SHP77 (cell line): ENCODE data around the gene TSNAXIP1.

Source experiments
- DNase-seq, 2 experiments: peaks; one replicate each; lab custom pipeline; 2025; lab: John Stamatoyannopoulos, UW

TSNAXIP1 gene

DNA sequence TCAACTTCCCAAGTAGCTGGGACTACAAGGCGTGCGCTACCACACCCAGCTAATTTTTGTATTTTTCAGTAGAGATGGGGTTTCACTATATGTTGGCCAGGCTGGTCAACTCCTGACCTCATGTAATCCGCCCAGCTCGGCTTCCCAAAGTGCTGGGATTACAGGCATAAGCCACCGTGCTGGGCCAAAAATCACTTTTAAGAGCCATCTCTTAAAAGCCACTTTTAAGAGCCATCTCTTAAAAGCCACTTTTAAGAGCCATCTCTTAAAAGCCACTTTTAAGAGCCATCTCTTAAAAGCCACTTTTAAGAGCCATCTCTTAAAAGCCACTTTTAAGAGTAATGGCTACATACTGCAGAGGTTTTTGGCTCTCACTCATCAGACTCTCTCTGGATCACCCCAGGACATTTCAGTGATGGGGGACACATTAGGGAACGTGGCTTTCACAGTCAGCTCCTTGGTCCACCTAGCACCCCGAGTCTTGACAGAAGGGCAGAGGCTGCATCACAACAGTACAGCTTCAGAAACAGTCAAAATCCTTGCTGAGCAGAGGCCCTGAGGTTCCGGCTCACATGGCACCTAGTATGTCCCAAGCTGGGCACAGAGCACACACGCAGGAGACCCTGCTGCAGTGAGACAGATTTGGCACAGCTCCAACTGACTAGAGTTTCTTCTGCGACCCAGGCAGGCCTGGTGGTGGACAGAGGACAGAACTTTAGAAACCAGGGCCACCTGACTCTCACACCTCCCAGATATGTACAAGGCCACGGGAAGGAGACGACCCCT, 23.9 kb upstream of the TSNAXIP1 start:
- DNase-seq = no peak

- no peak for DNase-seq
These were observed 23.4 kb upstream of the TSNAXIP1 start for GRCh38 chr16:67783353-67783725.

- no peak for DNase-seq
These were observed 20.2 kb upstream of the TSNAXIP1 start for GRCh38 chr16:67786491-67786890.

DNA sequence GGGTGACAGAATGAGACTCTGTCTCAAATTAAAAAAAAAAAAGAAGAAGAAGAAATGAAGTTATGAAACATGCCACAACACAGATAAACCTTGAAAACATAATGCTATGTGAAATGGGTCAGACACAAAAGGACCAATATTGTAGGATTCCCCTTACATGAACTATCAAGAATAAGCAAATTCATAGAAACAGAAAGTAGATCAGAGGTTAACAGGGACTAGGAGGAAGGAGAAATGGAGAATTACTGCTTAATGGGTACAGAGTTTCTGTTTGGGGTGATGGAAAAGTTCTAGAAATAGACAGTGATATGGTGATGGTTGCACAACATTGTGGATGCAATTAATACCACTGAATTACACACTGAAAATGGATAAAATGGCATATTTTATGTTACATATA, 16.6 kb upstream of the TSNAXIP1 start:
- DNase-seq = no peak

DNA sequence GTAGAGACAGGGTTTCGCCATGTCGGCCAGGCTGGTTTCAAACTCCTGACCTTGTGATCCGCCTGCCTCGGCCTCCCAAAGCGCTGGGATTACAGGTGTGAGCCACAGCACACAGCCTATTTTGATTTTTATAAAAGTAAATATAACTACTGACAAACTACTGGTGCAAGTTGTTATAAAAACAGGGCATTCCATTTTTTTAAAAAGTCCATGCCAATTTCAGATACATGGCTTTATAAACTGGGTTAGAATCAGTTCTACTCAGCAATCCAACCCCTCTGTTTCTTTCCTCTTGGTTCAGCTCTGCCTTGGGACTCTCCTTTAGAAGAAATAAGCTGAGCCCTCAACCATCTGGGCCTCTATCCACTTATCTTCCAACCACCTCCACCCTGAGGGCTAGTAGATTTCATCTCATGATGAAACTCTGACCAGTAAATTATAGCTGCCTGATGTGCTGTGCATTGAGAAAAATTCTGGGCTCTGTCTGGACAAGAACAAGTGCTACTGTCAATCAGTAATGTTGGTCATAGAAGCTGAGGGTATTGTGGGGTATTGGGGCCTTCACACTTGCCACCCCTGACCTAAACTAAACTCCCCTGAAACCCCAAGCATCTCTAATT, 10.5 kb upstream of the TSNAXIP1 start:
- DNase-seq = no peak

DNA sequence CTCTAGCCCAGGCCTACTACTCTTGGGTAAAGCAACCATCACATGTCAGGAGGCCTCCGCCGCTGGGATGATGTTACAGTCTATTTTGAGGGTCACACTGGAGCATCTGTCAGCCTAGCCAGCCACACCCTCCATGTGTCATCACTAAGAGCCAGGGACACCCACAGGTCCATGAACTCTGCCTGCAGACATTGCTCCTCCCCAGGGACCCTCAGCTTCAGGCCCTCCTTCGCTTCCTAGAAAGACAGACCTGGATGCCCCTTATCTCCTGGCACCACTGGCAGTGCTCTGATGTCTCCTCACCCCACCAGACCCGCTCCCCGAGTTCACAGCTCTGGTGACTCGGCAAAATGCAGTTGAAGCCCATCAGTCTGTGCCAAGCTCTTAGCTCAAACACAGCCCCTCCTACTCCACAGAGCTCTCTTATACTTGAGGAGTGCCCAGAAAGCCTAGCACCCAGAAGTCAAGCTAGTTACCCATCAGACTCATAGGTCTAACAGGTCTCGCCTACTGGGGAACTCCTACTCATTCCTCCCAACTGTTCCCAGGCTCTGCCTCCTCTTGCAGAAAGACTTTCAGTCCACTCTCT, 6.3 kb upstream of the TSNAXIP1 start:
- no peak for DNase-seq

GRCh38 chr16:67801241-67801640, 5.4 kb upstream of the TSNAXIP1 start:
- DNase-seq = no peak

GRCh38 chr16:67801883-67802282, 4.8 kb upstream of the TSNAXIP1 start:
- DNase-seq = no peak

DNA sequence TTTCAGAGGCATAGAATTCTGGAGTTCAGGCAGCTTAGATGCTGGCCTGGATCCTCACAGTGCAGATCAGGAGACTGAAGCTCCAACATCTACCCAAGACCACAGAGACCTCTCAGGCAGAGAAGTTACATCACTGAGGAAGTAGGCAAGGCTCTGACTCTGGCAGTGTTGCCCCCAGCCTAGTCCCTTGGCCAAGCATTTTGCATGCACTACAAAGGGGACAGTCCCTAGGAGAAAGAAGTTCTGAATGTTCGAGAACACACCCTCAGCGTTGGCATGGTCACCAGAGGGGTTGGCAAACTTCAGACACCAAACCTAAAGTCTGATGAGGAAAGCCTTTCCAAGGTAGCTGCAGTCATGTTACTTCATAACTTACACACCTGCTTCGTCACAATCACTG, 2.8 kb upstream of the TSNAXIP1 start:
- no peak for DNase-seq

GRCh38 chr16:67804853-67805542, 1.7 kb upstream of the TSNAXIP1 start:
- DNase-seq = no peak

DNA sequence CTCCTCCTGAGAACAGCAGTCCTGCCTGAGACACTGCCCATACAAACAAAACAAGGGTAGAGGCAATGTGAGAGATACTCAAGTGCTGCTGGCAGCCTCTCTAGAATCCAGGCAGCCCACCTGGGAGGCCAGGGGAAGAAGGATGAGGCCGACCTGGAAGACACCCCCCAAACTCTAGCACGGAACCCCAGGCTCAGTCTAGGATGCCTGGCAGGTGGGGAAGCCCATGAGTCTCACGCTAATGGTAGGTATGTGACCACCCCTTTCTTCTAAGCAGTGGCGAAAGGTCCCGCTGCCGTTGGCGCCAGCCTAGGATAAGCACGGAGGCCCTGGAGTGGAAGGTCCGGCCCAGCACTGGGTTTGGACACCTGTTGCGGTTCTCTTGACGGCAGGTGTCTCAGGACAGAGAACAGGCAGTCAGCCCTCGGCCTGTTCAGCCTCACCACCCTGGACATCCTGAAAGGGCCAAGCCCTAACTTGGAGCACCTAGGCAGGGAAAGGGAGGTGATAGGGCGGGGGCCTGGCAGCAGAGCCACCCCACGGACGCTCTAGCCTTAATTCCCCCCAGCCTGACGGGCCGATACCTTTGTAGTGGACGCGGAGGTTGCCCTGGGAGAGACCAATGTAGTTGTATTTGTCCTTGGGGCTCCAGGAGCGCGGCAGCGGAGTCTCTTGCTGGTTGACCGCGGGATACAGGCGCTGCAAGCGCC, 816 bp upstream of the TSNAXIP1 start:
- DNase-seq = no peak

DNA sequence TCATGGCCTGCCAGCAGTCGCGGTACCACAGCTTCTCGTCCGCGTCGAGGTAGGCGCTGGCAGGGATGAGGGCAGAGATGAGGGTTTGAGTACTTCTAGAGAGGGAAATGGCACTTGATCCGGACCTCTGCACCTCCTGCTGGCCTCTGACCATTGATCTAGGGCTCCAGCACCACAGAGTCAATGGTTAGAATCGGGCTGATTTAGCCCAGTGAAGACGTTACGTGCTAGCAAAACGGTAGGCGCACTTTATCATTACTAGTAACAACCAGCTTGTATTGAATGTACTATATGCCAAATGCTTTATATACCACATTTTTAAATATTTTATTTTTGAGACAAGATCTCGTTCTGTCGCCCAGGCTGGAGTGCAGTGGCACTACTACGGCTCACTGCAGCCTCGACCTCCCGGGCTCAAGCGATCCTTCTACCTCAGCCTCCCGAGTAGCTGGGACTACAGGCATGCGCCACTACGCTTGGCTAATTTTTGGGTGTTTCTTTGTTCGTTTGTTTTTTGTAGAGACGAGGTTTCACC, 526 bp downstream of the TSNAXIP1 start:
- no peak for DNase-seq

- DNase-seq = no peak
These were observed 5.2 kb downstream of the TSNAXIP1 start for GRCh38 chr16:67811899-67812298.

GRCh38 chr16:67814567-67814966, 7.9 kb downstream of the TSNAXIP1 start:
- DNase-seq = no peak

GRCh38 chr16:67820608-67821259, 14.0 kb downstream of the TSNAXIP1 start:
- DNase-seq = no peak

- DNase-seq = no peak
These were observed 15.8 kb downstream of the TSNAXIP1 start for GRCh38 chr16:67822511-67822910.

DNA sequence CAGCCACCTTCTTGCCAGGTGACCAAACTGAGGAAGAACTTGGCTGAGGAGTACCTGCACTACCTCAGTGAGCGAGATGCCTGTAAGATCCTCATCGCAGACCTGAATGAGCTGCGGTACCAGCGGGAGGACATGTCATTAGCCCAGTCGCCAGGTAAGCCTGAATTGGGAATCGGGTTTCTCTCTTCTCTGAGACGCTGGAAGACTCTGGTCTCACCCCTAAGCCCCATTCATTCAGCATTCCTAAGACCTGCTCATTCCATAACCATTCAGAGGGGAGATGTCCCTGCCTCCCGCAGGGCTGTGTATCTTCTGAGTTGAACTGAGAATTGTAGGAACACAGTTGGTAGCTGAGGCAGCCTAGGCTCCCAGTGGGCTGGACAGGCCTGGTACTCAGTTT, 18.4 kb downstream of the TSNAXIP1 start:
- DNase-seq = no peak

DNA sequence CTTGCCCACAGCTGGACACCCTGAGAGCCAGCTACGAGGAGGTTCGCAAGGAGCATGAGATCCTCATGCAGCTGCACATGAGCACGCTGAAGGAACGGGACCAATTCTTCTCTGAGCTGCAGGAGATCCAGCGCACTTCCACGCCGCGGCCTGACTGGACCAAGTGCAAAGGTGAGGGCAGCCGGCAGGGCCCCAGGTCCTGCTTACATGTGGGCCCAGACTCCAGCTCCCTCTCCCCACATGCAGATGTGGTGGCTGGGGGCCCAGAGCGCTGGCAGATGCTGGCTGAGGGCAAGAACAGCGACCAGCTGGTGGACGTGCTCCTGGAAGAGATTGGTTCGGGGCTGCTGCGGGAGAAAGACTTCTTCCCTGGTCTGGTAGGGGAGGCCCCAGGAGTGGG, 19.2 kb downstream of the TSNAXIP1 start:
- no peak for DNase-seq

GRCh38 chr16:67828651-67829050, 22.0 kb downstream of the TSNAXIP1 start:
- no peak for DNase-seq

DNA sequence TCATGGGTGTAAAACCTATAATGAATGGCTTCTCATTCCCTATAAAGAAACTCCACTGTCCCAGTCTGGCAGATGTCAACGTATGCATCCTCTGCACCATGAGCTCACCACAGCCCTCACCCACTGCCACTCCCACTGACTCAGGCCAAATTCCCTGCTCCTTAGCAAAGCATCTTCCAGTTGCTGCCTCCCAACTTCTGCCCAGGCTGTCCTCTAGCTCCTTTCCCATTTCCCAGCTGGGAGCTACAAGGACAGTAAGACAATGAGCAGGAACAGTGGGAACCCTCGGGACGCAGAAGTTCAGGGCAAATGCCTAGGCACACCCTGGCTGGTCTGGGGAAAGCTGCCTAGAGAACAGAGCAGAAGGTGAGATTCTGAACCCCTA, 26.3 kb downstream of the TSNAXIP1 start:
- DNase-seq = no peak
